Measurements from ENCODE around the gene BCL2L1.

The BCL2L1 gene

DNA sequence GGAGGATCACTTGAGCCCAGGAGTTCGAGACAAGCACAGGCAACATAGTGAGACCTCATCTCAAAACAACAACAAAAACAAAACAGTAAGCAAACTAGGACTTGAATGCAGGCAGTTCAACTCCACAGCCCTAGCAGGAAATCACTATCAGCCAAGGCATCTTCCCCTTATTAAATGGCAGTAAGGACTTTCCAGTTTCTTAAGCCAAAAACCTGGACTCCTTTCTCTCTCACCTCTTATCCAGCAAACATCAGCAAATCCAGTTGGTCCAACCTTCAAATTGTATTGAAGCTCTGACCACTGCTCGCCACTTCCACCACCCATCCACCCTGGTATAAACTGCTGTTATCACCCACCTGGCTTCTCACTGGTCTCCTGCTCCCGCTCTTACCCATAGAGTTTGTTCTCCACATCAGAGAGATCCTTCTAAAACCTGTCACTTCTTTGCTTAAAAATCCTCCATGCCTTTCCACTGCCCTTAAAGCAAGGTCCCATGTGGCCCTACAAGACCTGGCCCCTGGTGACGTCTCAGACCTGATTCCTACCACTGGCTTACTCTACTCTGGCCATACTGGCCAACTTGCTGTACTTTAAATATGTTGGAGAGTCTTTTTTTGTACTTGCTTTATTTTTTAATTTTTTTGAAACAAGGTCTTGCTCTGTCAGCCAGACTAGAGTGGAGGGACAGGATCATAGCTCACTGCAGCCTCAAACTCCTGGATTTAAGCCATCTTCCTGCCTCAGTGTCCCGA, 27.6 kb downstream of the BCL2L1 start:
- DNase-seq (ENCODE audit: low read depth in 3 of 3, low spot score in 1 of 3): no peak

DNA sequence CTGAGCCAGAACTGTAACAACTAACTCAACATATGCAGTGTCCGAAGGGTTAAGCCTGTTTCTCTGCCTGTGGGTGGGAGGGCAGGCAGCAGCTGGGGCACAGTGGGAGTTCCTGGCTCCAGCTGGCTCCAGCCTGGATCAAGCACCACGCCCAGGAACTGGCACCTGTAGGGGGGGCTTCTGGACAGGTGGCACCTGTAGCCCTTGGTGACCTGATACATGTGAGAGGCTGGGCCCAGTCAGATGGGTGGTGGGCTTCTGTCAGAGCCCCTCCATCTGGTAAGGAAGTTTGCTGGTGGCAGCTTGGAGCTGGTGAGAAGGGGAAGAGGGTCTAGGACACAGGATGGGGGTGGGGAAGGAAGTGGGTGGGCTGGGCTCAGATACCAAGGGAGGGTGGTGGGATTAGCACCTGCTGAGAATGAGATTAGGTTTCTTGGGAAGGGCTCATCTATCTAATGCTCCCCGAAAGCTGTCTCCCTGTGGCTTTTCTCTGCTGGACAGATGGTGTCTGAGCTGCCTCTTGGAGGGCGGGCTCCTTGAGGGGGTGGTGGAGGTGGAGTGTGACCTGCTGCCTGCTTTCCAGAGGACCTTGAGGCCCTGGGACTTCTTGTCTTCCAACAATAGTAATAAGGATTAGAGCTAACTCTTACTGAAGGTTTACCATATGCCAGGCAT, 28.5 kb downstream of the BCL2L1 start:
- DNase-seq (ENCODE audit: low read depth in 3 of 3, low spot score in 1 of 3): no peak

DNA sequence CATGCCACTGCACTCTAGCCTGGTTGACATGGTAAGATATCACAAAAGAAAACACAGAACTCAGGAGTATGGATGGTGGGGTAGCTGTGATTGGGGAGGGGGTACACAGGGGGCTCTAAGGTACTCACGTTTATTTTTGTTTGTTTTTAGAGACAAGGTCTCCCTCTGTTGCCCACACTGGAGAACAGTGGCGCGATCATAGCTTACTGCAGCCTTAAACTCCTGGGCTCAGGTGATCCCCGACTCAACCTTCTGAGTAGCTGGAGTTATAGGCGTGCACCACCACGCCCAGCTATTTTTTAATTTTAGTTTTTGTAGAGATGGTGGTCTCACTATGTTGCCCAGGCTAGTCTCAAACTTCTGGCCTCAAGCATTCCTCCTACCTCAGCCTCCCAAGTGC, 29.3 kb downstream of the BCL2L1 start:
- DNase-seq (ENCODE audit: low read depth in 3 of 3, low spot score in 1 of 3): no peak

DNA sequence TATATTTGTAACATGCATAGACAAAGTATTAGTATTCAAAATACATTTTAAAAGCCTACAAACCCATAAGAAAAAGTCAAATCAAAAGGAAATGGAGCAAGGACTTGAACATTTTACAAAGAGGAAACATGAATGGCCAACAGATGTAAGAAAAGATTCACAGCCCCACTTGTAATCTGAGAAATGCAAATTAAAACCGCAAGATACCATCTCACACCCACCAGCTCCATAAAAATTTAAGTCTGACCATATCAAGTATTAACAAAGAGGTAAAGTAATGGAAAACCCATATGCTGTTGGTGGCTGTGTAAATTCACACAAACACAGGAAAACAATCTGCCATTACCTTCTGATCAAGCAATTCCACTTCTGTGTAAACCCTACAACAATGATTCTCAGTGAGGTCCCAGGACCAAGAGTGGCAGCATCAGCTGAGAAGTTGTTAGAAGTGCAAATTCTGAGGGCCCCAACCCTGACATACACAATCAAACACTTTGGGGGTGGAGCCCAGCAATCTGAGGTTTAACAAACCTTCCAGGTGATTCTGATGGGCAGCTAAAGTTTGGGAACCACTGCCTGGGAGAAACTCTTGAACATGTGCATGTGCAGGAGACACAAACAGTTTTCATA, 30.9 kb downstream of the BCL2L1 start:
- no peak for DNase-seq (ENCODE audit: low read depth in 3 of 3, low spot score in 1 of 3)

DNA sequence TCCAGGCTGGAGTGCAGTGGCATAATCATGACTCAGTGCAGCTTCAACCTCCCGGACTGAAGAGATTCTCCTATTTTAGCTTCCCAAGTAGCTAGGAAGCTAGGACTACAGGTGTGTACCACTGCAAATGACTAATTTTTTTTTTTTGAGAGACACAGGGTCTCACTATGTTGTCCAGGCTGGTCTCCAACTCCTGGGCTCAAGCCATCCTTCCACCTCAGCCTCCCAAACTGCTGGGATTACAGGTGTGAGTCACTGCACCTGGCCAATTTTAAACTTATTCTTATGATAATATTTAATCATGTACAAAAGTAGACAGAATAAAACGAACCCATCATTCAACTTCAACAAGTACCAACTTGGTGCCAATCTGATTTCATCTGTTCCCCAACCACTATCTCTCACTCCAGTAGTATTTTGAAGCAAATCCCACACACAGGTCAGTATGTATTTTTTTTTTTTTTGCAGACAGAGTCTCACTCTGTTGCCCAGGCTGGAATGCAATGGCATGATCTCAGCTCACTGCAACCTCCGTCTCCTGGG, 32.5 kb downstream of the BCL2L1 start:
- no peak for DNase-seq (ENCODE audit: low read depth in 3 of 3, low spot score in 1 of 3)

DNA sequence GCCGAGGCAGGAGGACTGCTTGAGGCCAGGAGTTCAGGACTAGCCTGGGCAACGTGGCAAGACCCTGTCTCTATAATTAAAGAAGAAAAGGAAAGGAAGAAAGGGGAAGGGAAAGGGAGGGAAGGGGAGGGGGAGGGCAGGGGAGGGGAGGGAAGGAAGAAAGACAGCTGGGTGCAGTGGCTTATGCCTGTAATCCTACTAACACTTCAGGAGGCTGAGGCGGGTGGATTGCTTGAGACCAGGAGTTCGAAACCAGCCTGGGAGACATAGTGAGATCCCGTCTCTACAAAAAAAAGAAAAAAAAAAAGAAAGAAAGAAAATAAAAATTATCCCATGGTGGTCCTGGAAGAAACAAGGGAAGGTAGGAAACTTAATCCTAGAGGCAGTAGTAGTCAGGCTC, 33.5 kb downstream of the BCL2L1 start:
- no peak for DNase-seq (ENCODE audit: low read depth in 3 of 3, low spot score in 1 of 3)

DNA sequence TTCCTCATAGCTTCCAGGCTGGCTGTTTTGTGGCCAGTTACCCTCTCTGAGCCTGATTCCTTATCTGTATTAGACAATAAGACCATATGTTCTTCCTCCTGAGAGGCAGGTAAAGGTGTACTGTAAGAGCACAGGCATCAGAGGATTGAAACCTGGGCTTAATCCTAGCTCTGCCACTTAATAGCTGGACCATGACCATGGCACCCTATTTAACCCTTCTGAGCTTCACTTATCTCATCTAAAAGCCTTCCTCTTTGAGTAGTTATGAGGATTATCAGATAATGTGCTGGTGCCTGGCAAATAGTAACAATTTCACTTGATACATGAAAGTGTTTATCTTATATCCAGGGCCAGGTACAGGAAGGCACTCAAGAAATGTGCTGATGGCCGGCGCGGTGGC, 34.9 kb downstream of the BCL2L1 start:
- no peak for DNase-seq (ENCODE audit: low read depth in 3 of 3, low spot score in 1 of 3)

DNA sequence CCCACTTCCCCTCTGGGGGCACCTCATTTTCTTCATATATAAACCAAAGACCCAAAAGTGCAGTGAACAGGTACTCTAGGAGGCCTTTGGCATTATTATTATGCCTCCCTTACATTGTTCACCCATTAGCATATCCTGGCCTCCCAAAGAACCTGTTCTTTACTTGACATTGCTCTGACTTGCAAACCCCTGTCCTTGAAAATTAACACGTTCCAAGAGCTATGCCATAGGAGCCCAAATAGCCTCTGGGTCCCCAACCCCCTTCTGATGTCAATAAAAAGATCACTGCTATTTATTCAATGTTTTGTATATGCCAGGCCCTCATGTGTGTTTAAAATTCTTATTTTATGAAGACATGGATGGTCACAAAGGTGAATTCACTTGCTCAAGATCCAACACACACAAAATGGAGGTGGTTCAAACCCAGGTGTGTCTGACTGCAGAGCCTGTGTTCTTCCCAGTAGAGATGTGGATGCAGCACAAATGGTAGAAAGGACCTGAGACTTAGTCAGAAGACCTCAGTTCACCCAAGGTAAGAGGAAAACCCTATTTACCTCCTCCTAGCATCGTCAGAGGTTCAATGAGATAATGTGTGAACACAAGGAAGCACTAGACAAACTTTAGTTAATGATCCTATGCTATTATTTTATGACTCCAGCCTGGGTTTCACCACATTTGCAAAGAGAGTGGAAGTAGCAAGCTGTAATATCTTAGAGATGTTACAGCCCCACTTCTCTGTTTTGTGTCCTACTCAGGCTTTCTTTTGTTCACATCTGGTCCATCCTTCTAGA, 36.6 kb downstream of the BCL2L1 start:
- DNase-seq (ENCODE audit: low read depth in 3 of 3, low spot score in 1 of 3): no peak

DNA sequence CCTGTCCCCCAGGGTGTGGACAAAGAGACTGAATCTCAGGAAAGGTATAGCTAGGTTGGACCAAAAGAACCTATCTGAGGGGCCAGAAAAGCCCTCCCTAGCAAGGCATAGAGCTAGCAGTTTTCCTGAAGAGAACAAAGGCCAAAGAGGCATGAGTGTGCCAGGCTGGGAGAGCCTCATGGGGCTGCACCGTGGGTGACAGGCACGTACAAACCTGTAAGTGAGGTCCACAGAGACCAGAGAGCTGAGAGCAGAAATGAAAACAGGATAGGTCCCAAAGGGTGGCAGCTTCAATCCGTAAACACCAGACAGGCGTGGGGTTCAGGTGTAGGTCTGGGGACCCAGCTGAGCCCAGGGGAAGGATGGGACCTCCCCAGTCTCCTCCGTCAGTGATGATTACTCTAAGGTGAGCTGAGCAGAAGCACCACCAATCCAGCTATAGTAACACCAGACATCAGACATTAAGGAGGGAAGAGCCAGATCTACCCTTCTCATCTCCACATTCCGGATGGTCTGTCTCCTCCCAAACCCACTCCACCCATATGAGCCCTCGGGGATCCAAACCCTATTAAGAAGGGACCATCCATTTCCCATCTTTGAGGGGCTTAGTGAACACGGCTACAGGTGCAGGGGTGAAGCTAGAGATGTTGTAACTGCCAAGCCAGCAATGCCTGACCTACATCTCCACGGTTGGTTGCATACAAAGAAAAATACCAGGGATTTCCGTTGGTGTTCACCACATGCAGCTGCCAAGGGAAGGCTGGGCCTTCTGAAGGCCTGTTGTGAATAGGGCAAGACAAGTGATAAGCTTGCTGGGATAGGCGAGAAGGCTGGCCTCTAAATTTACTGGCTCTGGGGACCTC, 38.3 kb downstream of the BCL2L1 start:
- no peak for DNase-seq (ENCODE audit: low read depth in 3 of 3, low spot score in 1 of 3)

DNA sequence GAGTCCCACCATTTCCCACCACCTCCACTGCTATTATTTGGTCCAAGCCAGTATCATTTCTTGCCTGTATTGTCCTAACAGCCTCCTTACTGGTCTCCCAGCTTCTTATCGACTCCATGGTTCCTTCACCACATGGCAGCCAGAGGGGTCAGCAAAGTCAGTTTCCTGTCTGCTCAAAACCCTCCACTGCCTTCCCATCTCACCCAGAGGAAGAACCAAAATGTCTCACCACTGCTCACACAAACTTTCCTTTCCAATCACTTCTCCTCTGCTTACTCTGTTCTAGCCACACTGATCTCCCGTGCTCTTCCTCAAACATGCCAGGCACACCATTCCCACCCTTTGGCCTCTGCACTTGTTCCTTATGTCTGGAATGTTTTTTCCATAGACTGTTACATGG, 39.7 kb downstream of the BCL2L1 start:
- DNase-seq (ENCODE audit: low read depth in 3 of 3, low spot score in 1 of 3): no peak

DNA sequence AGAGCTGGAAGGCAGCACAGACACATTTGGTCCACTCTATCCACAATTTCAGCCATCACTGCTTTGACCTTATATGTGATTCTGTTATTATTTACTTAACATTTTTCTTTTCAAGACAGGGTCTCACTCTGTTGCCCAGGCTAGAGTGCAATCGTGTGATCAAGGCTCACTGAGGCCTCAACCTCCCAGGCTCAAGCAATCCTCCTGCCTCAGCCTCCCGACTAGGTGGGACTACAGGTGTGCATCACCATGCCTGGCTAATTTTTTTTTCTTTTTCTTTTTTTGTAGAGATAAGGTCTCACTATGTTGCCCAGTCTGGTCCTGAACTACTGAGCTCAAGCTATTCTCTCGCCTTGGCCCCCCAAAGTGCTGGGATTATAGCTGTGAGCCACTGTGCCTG, 40.3 kb downstream of the BCL2L1 start:
- no peak for DNase-seq (ENCODE audit: low read depth in 3 of 3, low spot score in 1 of 3)

DNA sequence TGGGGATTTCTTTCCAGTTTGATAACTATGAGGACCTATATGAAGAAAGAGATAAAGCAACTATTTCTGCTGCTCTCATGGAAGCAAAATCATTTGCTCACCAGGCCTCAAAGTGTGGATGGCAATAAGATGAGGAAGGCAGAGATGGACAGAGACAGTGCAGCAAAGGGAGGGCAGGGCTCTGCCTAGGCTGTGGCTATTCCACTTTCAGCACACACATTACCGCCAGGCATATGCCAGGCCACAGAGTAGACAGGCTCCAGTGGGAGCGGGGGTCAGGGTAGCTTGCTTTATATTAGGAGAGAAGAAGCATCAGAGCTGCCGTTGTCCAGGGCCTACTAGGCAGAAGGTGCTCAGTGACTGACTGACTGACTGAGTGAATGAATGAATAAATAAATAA, 40.9 kb downstream of the BCL2L1 start:
- DNase-seq (ENCODE audit: low read depth in 3 of 3, low spot score in 1 of 3): no peak

DNA sequence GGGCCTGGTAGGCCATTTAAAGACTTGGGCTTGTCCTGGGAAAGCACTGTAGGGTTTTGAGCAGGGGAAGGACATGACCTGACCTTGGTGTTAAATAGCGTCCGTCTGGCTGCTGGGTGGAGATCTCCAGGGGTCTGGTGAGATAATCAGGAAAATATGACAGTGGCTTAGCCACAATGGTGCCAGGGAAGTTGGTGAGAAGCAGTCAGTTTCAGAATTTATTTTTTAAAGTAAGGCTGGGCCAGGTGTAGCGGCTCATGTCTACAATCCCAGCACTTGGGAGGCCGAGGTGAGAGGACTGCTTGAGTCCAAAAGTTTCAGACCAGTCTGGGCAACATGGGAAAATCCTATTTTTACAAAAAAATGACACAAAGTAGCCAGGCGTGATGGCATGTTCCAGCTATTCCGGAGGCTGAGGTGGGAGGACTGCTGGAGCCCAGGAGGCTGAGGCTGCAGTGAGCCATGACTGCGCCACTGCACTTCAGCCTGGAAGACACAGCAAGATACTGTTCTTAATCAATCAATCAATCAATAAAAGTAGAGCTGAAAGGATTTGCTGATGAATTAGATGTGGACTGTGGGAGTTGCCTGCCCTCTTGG, 41.4 kb downstream of the BCL2L1 start:
- DNase-seq (ENCODE audit: low read depth in 3 of 3, low spot score in 1 of 3): no peak

DNA sequence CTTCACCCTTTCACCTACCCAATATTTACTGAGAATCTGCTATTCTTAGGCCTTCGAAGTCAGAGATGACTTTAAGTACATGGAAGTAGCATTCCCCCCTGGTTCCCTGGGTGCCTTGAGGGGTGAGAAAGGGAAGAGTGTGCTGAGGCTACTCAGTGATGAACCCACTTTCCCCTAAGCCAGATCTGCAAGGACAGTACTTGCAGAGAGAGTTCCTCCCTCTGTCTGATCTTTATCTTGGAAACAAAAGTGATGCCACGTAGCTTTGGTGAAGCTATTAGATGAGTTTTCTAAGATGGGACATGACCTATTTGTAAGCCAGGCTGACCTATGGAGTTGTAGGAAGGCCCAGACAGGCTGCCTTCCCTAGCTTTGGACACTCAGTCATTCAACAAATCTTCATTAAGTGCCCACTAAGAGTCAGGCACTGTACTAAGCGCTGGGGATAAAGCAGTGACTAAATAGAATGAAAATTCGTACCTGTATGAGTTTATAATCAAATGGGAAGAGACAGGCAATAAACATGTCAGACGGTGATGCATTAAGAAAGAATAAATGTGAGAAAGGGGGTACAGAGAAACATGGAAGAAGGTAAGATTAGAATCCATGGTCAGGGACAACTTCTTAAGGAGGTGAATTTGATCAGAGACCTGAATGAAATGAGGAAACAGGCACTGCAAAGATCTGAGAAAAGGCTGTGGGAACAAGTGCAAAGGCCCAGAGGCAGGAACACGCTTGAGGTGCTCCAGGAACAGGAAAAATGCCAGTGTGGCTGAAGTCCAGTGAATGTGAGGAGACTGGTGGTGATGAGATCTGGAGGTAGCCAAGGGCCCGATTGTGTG, 42.2 kb downstream of the BCL2L1 start:
- no peak for DNase-seq (ENCODE audit: low read depth in 3 of 3, low spot score in 1 of 3)

DNA sequence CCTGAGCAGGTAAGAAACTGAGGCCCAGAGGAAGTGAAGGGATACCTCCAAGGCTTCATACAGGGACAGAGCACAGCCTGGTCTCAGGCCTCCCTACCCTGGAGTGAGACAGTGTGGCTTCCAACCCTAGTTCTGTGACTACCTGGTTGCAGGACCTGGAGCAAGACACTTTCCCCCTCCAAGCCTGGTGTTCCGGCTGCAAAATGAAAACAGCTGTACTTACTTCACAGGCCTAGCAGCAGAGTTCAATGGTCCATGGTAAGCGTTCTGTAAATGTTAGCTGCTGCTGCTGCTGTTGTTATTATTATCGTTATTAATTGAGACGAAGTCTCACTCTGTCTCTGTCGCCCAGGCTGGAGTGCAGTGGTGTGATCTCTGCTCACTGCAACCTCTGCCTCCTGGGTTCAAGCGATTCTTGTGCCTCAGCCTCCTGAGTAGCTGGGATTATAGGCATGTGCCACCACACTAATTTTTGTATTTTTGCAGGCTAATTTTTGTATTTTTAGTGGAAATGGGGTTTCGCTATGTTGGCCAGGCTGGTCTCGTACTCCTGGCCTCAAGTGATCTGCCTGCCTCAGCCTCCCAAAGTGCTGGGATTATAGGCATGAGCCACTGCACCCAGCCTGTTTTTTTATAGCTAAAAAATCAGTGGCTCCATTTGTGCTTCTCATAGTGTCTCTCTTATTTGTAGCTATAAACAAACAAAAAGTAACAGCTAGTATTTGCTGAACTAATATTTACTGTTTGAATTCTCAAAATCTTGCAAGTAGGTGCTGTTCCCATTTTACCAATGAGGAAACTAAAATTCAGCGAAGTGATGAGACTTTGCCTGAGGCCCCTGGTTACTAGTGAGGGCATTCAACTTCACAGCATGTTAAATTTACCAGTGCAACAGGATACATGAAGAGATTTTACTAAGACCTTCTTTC, 43.0 kb downstream of the BCL2L1 start:
- DNase-seq (ENCODE audit: low read depth in 3 of 3, low spot score in 1 of 3): no peak

DNA sequence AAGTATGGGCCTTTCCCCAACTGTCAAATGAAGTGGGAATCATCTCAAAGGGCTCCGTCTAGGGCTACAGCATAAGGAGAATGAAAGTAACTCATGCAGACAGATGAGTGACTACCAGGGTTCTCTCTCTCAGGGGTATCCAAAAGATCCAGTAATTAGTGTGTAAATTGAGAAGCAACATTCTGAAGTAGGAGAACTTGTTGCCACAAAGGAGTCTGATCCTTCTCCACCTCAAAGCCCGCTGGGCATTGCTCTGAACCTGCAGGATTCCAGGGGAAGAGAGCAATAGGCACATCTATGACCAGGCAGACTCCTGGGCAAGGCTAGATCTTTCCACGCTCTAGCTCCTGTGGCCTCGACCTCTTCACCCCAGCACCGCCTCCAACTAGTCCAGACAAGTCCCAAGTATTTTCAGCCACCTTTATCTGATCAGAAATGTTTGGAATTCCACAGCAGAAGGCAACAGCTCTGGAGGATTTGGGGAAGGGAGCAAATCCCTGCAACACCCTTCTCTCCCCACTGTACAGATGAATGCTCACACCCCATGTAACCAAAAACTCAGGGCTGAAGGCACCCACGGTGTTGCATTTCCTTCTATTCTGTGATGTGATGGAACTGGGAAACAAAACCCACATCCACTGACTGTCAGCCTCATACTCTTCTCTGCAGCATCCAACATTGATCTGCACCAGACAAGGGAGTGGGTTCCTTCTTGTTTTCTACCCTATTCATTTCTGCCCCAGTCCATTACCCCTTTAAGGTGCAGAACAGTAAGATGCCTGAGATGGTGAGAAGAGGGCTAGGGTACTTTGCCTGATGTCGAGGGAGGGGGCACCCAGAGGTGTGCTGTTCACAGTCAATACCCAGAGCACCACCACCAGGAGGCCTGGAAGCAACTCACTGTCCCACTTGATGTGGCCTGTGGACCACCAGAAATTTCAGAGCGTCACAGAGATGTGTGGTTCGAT, 44.0 kb downstream of the BCL2L1 start:
- no peak for DNase-seq (ENCODE audit: low read depth in 3 of 3, low spot score in 1 of 3)

Measured in stimulated activated CD4-positive, alpha-beta T cell treated with anti-CD3 and anti-CD28 coated beads, TNF-alpha, amount 100 ng/mL, for 1 hour (primary cell).